SK-N-MC (cell line): ENCODE results near the gene LYSMD3.

Experiments used
- EZH2 ChIP-seq: fragments of 200-600 bp; sonication (generic); IDR thresholded peaks from one replicate; pipeline ENCODE4 v1.6.1; 2017; ENCODE audit warnings: antibody characterized with exemption
- FOXP2 ChIP-seq: optimal IDR thresholded peaks from 2 replicates; pipeline ENCODE3; 2011; ENCODE audit warnings: mild to moderate bottlenecking, moderate library complexity; ENCODE audit not compliant: insufficient read depth; ENCODE audit errors: extremely low read length, control extremely low read depth
- POLR2AphosphoS5 ChIP-seq: IDR thresholded peaks from 2 replicates; pipeline ENCODE4 v1.6.1; 2012; ENCODE audit warnings: mild to moderate bottlenecking, low read depth, low read length, borderline replicate concordance

GRCh38 chr5:90548069-90548593 is 18.7 kb upstream of the LYSMD3 start:
- TF ChIP-seq POLR2AphosphoS5 (no peak), EZH2 (no peak), FOXP2 (no peak)
